SHP77 treated with DMSO at 0.1 percent for 48 hours (cell line): ENCODE measurements around the gene KCNIP4.

Experiments
- DNase-seq: peaks from one replicate; lab custom pipeline; 2025; lab: John Stamatoyannopoulos, UW

KCNIP4 gene

GRCh38 chr4:21181716-21182115 is 766.9 kb downstream of the KCNIP4 start:
- DNase-seq = no peak

GRCh38 chr4:21177871-21178270 is 770.7 kb downstream of the KCNIP4 start:
- no peak for DNase-seq

GRCh38 chr4:21177092-21177491 is 771.5 kb downstream of the KCNIP4 start:
- DNase-seq = no peak

DNA sequence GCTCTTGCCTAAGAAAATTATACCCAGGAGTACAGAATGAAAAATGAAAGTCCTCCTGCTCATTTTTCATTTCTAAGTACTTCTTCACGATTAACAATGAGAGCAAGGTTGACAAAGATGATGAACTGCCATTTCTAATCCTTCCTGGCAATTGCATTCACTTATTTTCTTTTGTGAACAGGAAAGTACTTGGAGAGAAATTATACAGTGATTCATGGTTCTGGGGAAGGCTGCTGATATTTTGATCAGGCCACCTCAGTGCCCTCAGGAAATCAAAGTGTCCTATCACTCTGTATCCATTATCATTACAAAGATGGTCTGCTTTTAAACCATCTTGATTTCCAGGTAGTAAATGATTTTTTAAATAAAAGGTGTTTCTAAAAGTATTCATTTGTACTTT is 780.9 kb downstream of the KCNIP4 start:
- DNase-seq = no peak

GRCh38 chr4:21155367-21155766 is 793.2 kb downstream of the KCNIP4 start:
- no peak for DNase-seq

DNA sequence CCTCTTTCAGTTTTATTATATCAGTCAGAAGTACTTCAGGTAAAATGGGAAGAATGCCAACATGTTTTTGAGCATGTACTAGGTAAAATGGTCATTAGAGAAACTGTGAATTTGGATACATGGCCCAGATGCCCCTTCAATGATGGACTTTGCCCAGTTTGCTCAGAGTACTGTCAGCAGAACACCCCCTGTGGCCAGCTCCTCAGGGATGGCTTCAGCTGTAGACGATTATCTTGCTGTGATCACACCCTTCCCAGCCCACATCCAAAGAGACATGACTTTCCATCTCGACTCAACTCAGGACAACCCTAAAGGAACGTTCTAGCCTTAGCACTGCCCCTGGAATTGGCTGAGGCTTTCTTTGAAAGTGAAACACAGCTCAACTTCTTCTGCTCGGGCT is 809.2 kb downstream of the KCNIP4 start:
- DNase-seq = no peak

GRCh38 chr4:21136051-21136630 is 812.4 kb downstream of the KCNIP4 start:
- DNase-seq = no peak

GRCh38 chr4:21134994-21135393 is 813.6 kb downstream of the KCNIP4 start:
- peak; percentile 4 for DNase-seq

GRCh38 chr4:21130606-21131005 is 818.0 kb downstream of the KCNIP4 start:
- no peak for DNase-seq

GRCh38 chr4:21126014-21126512 is 822.5 kb downstream of the KCNIP4 start:
- no peak for DNase-seq

DNA sequence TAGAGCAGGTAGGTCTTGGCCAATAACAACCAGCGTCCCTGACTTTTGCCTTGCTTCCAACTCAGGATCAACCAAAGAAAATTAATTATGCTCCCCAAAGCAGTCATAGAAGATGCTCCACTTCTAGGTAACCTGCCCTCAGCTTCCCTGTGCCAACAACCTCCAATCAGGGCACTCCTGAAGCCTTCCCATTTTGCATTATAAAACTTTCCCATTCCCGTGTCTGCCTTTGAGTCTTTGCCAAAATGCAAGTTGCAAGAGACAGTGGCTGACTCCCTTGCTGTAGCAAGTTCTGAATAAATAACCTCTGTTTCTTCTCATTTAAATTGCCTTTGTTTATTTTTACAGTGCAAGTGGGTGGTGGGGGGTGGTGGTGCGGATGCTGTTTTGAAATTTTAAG is 830.3 kb downstream of the KCNIP4 start:
- no peak for DNase-seq

DNA sequence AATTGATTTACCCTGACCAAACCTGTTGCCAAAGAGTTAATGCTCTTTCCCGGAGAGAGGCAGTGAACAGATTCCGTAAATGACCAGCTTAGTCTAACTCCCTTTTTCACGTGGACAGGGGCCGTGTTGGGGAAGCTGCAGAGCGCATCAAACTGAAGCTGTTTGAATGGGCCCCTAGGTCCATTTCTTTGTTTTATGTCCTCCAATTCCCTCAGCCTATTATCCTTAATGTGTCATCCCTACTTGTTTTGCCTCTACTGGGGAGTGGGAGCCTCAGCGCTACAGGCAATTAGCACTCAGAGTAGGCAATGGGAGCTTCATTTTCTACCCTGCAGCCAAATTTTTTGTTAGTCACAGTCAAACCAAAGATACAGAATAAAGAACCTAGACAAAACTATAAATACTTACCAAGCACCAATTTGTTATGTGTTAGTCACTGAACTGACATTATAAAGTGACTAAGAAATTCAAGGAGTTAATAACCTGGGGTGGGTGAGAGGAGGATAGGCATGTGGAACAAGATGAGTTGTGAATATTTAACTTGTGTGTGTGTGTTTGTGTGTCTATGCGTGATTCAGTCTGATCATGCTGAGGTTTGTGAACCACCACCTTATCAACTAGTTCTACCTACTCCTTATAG is 830.9 kb downstream of the KCNIP4 start:
- no peak for DNase-seq

- DNase-seq = no peak
Observed at GRCh38 chr4:21113496-21114223, 834.9 kb downstream of the KCNIP4 start.

GRCh38 chr4:21102667-21103066 is 845.9 kb downstream of the KCNIP4 start:
- no peak for DNase-seq

DNA sequence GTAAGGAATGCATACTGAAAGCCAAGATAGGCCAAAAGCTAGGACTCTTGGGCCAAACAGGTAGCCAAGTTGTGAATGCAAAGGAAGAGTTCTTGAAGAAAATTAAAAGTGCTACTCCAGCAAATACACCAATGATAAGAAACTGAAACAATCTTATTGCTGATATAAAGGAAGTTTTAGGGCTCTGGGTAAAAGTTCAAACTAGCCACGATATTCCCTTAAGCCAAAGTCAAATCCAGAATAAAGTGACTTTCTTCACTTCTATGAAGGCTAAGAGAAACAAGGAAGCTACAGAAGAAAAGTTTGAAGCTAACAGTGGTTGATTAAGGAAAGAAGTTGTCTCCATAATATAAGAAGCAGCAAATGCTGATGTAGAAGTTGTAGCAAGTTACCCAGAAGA is 850.7 kb downstream of the KCNIP4 start:
- no peak for DNase-seq

GRCh38 chr4:21097026-21097425 is 851.5 kb downstream of the KCNIP4 start:
- DNase-seq = no peak

DNA sequence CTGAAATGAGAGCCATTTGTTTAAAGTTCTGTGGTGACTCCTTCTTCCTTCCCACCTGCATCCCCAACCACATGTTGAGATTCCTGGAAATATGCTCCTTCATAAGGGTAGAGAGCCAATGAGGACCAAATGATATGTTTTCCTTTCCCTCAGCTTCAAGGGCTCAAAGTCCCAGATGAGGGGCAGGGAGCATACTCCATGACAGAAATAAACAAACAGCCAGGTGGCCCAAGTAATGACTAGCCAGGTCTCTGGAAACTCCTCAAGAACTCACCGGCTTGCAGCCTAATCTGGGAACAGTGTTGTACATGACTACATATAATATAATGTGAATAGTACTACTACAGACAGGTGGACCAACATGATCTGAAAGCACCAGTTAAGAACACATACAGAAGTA is 856.0 kb downstream of the KCNIP4 start:
- DNase-seq = no peak

DNA sequence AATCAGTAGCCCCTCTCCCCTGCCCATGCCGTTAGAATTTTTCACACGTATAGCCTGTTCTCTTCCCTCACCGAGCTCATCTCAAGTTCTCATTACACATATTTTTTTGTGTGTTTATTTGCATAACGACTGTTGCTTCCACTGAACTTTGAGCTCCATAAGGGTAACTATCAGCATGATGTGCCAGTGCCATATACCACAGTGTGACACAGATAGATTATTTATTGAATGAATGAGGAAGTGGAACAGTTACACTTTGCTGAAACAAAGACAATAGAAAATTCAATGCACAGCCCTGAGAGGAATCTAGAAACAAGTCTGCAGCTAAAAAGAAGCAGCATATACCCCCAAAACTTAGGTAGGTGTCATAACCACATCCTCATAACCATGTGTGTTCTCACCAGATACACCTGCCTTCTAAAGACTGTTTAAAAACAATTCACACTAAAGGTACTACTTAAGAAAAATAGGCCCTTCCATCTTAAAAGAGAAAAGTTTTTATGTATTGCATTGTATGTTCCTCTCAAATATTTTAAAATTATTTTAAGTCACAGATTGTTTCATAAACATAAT is 858.4 kb downstream of the KCNIP4 start:
- no peak for DNase-seq

DNA sequence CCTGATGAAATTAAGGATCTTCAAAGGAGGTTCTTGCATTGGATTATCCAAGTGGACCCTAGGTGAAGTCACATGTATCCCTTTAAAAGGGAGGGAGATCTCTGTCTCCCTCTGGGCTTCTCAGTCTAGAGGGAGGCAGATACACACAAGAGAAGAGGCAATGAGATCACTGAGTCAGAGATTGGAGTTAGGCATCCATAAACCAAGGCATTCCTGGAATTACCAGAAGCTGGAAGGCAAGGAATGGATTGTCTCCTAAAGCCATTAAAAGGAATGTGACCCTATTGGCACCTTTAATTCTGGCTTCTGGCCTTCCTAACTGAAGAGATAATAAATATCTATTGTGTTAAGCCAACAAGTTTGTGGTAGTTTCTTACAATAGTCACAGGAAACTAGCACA is 865.2 kb downstream of the KCNIP4 start:
- no peak for DNase-seq

DNA sequence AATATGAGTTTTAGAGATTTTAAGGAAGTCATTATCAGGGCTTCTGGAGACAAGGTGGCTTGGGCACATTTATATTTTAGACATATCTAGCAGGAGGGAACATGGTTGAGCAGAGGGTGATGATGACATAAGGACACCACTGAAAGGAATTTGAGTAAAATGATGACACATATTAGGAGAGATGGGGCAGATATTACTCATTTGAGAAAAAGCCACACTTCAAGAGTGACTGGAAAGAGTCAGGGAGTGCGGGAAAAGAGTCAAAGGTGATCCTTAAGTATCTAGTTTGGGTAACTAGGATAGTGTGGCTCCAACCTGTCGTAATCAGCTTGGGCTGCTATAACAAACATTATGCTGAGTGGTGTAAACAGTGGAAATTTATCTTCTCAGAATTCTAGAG is 870.6 kb downstream of the KCNIP4 start:
- no peak for DNase-seq

DNA sequence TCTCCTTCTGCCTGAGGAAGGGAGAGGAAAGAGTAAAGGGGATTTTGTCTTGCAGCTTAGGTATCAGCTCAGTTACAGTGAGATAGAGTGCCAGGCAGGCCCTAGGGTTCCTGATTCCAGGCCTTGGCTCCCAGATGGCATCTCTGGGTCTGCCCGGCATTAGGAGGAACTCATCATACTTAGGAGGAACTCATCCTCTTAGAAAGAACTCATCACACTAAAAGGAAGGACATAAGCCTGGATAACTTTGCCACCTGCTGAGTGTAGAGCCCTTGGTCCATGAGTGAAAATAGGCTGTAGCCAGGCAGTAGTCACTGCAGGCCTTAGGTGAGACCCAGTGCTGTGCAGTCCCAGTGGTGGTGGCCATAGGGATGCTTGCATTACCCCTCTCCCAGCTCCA is 881.2 kb downstream of the KCNIP4 start:
- no peak for DNase-seq

GRCh38 chr4:21061902-21062301 is 886.7 kb downstream of the KCNIP4 start:
- DNase-seq = no peak

- DNase-seq = no peak
Observed at GRCh38 chr4:21046141-21046540, 902.4 kb downstream of the KCNIP4 start.
